Brain microvascular endothelial cell (primary cell): Measurements from ENCODE around the gene ARMH4.

Source experiments
- DNase-seq: peaks from one replicate; pipeline ENCODE4 v3.0.0-alpha.2; 2020
- H3K27ac ChIP-seq: fragments of 250-450 bp; sonication (Bioruptor Pico); 2 replicates; pipeline ENCODE4 v1.5.1; 2020; ENCODE audit warnings: mild to moderate bottlenecking, moderate library complexity
- H3K27me3 ChIP-seq: fragments of 250-450 bp; sonication (Bioruptor Pico); replicated peaks from 2 replicates; pipeline ENCODE4 v1.5.1; 2020; ENCODE audit warnings: mild to moderate bottlenecking
- H3K36me3 ChIP-seq: fragments of 250-450 bp; sonication (Bioruptor Pico); replicated peaks from 2 replicates; pipeline ENCODE4 v1.5.1; 2020; ENCODE audit warnings: mild to moderate bottlenecking
- H3K4me3 ChIP-seq: 2 replicates; pipeline ENCODE4 v1.5.1; 2011; ENCODE audit warnings: low read depth, mild to moderate bottlenecking, control low read depth, low read length, moderate library complexity
- in situ Hi-C: cut with HindIII; loops from 2 replicates; pipeline ENCODE4 v1.10.0; 2017; ENCODE audit warnings: low sequenced_read_pairs, low pct_ligation_motif_present
- TF ChIP-seq, protein P1 (sequence below): IDR thresholded peaks from 2 replicates; pipeline ENCODE4 v1.5.1; 2011; ENCODE audit warnings: low read depth, mild to moderate bottlenecking, moderate library complexity, low read length, control low read depth, inconsistent platforms; ENCODE audit errors: missing control alignments

Gene ARMH4

DNA sequence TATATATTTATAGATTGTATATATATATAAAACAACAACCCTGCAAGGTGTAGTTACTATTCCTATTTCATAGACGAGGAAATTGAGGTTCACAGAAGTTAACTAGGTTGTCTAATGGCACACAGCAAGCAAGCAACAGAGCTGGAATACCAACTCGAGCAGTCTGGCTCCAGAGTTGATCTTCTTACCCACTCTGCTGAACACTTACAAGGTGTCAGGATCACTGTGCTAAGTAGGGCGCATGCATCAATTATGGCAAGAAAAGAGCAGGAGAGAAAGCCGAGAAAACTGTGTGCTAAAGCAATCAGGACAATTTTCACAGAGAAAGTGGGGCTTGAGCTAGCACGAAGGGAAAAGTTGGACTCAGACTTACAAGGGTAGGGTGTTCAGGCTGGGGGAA lies 15.9 kb upstream of the ARMH4 start:
- in situ Hi-C loops = no loop called here
- H3K4me3 ChIP-seq = no peak overlapping the region
- H3K27me3 ChIP-seq = no peaks in the 10 kb centered on the region
- no peak for DNase-seq
- no peak overlapping the region for H3K27ac ChIP-seq
- TF ChIP-seq, protein P1, sequence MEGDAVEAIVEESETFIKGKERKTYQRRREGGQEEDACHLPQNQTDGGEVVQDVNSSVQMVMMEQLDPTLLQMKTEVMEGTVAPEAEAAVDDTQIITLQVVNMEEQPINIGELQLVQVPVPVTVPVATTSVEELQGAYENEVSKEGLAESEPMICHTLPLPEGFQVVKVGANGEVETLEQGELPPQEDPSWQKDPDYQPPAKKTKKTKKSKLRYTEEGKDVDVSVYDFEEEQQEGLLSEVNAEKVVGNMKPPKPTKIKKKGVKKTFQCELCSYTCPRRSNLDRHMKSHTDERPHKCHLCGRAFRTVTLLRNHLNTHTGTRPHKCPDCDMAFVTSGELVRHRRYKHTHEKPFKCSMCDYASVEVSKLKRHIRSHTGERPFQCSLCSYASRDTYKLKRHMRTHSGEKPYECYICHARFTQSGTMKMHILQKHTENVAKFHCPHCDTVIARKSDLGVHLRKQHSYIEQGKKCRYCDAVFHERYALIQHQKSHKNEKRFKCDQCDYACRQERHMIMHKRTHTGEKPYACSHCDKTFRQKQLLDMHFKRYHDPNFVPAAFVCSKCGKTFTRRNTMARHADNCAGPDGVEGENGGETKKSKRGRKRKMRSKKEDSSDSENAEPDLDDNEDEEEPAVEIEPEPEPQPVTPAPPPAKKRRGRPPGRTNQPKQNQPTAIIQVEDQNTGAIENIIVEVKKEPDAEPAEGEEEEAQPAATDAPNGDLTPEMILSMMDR = no peak
- H3K36me3 ChIP-seq = no peaks in the 10 kb centered on the region

- Histone ChIP-seq H3K36me3 (no peaks in the 10 kb centered on the region), H3K27ac (no peak overlapping the region), H3K27me3 (no peaks in the 10 kb centered on the region), H3K4me3 (no peak overlapping the region)
- DNase-seq = no peak
- TF ChIP-seq, protein P1 = no peak
- in situ Hi-C loops = no loop called here
These were observed 15.0 kb upstream of the ARMH4 start for GRCh38 chr14:58167057-58167456.

DNA sequence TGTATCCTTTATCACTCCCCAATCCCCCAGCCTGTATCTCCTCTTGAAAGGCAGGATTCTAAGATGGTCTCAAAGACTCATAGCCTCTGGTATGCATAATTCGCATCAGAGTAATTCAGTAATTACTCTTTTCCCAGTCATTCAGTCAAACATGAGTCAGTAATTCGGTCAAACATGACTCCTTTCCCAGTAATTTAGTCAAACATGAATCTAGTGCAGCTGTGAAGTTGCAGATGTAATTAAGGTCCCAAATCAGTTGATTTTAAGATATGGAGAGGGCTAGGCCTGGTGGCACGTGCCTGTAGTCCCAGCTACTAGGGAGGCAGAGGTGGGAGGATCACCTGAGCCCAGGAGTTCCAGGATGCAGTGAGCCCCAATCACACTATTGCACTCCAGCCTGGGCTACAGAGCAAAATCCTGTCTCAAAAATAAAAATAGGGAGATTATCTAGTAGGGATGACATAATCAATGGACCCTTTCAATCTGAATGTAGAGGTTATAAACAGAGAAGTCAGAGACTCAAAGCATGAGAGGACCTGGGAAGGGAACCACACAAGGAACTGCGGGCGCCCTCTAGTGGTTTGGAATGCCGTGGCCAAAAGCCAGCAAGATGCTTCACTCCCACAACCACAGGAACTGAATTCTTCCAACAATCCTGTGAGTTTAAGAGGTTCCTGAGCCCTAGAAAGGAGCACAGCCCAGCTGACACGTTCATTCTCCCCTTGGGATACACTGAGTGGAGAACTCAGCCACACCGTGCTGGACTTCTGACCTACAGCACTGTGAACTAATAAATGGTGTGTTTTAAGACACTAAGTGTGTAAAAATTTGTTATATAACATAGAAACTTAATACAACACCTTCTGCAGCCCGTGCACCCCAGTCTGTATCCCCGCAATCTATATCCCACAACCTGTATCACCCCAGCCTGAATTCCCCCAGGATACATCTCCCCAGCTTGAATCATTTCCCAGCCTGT lies 14.3 kb upstream of the ARMH4 start:
- no peak overlapping the region for H3K4me3 ChIP-seq

DNA sequence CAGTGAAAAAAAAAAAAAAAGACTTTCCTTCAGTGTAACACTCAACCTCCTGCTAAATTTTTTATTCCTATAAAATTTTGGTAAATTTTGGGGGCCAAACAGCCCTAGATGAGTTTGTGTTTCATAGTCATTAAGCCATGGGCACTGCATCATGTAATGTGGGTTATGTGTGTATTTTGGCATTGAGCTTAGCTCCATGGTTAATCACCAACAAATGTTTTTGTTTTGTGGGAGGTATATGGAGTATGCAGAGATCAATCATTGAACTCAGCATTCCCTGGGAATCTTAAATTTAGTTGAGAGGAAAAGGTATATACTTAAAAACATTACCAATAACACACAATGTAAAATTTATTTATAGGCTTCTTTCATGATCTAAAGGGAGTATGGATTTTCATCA lies 8.5 kb upstream of the ARMH4 start:
- H3K4me3 ChIP-seq = no peak overlapping the region
- no peaks in the 10 kb centered on the region for H3K36me3 ChIP-seq
- H3K27me3 ChIP-seq = no peaks in the 10 kb centered on the region
- DNase-seq = no peak
- in situ Hi-C loops = no loop called here
- H3K27ac ChIP-seq = no peak overlapping the region
- TF ChIP-seq, protein P1 = no peak

More for the DNA sequence above, 14.3 kb upstream of the ARMH4 start:
- TF ChIP-seq, protein P1 = peak; percentile 95
- peak; percentile 87 for DNase-seq
- Histone ChIP-seq H3K27ac (no peak overlapping the region), H3K36me3 (no peaks in the 10 kb centered on the region), H3K27me3 (no peaks in the 10 kb centered on the region)
- in situ Hi-C loops = no loop called here

DNA sequence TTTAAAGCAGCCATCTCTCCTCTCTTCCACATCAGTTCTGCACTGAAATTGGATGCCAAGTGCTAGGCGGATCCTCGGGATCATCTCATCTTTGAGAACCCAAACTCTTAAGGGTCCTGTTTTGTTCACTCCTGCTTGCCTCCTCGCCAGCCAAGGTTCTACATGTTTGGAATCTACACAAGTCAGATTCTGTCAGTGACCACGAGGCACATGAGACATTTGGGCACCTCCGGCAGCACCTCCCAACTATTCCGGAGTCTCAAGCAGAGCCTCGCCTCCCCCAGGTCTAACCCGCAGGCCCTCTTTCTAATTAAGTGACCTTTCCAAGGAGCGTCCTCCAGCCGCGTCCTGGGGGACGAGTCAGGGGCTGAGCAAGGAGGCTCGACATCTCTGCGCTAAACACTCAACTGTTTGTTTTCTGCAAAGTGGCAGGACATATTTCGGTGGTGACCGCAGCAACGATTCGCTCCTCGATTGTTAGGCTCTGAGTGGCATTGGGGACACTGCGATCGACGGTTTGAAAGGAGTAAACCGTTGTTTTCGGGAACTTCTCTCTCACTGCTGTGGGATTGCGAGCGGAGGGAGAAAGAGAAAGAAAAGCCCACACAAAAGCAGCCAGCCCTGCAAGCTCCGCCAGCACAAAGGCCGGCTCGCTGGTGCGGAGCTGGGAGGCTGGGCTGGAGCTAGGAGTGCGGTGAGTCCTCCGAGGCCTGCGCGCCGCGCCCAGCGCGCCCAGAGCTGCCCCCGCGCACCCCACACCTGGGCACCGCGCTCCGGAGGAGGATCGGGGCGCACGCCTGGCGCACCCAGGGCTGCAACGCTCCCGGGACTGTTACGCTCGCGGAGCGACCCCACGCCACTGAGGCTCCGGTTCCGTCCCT lies 640 bp downstream of the ARMH4 start:
- Histone ChIP-seq H3K36me3 (no peaks in the 10 kb centered on the region), H3K27ac (no peak overlapping the region), H3K4me3 (peak overlapping the region; percentile 73), H3K27me3 (peaks cover 24% of the 10 kb centered on the region)
- peak; percentile 17 for DNase-seq
- in situ Hi-C loops = no loop called here
- TF ChIP-seq, protein P1 = no peak
